HEK293T (cell line): Measurements from ENCODE around the gene TOR2A.

Source experiments
- CTCF ChIA-PET: fragments of 350-600 bp; formaldehyde crosslinking; extraction: SDS; loops from one replicate; lab custom pipeline; 2021; ENCODE audit warnings: antibody characterized with exemption, inconsistent platforms; lab: Yijun Ruan, JAX
- POLR2A ChIA-PET: fragments of 350-600 bp; formaldehyde crosslinking; extraction: SDS; loops from one replicate; lab custom pipeline; 2020; ENCODE audit warnings: antibody characterized with exemption, inconsistent platforms; lab: Yijun Ruan, JAX
- DNase-seq: peaks from one replicate; pipeline ENCODE4 v3.0.0; 2012; ENCODE audit warnings: mixed read lengths; ENCODE audit errors: extremely low spot score
- ARNT ChIP-seq: fragments of 450-650 bp; IDR thresholded peaks from 2 replicates; pipeline ENCODE4 v1.6.1; 2017; ENCODE audit warnings: mild to moderate bottlenecking
- BHLHE40 ChIP-seq: fragments of 450-650 bp; IDR thresholded peaks from 2 replicates; pipeline ENCODE4 v1.6.1; 2016; ENCODE audit warnings: mild to moderate bottlenecking, moderate library complexity, borderline replicate concordance
- CTBP1 ChIP-seq: fragments of 450-650 bp; IDR thresholded peaks from 2 replicates; pipeline ENCODE4 v1.6.1; 2016; ENCODE audit warnings: borderline replicate concordance
- ELF4 ChIP-seq: fragments of 450-650 bp; IDR thresholded peaks from 2 replicates; pipeline ENCODE4 v1.6.1; 2017; ENCODE audit warnings: antibody characterized with exemption
- FOXA1 ChIP-seq: fragments of 450-650 bp; IDR thresholded peaks from 2 replicates; pipeline ENCODE4 v1.6.1; 2016; ENCODE audit warnings: mild to moderate bottlenecking
- FOXK2 ChIP-seq: fragments of 450-650 bp; IDR thresholded peaks from 2 replicates; pipeline ENCODE4 v1.6.1; 2016; ENCODE audit warnings: mild to moderate bottlenecking
- FOXM1 ChIP-seq: fragments of 450-650 bp; IDR thresholded peaks from 2 replicates; pipeline ENCODE4 v1.6.1; 2017; ENCODE audit warnings: mild to moderate bottlenecking, borderline replicate concordance
- HDGF ChIP-seq: fragments of 450-650 bp; IDR thresholded peaks from 2 replicates; pipeline ENCODE4 v1.6.1; 2017; ENCODE audit warnings: antibody characterized with exemption, borderline replicate concordance
- L3MBTL2 ChIP-seq: fragments of 450-650 bp; conservative IDR thresholded peaks from 2 replicates; pipeline ENCODE4 v1.6.1; 2016; ENCODE audit warnings: mild to moderate bottlenecking
- LEF1 ChIP-seq: fragments of 450-650 bp; IDR thresholded peaks from 2 replicates; pipeline ENCODE4 v1.6.1; 2017; ENCODE audit warnings: mild to moderate bottlenecking, borderline replicate concordance
- NFRKB ChIP-seq: fragments of 450-650 bp; IDR thresholded peaks from 2 replicates; pipeline ENCODE4 v1.6.1; 2016; ENCODE audit warnings: mild to moderate bottlenecking, moderate library complexity
- PKNOX1 ChIP-seq: fragments of 450-650 bp; IDR thresholded peaks from 2 replicates; pipeline ENCODE4 v1.6.1; 2016
- SP1 ChIP-seq: fragments of 450-650 bp; IDR thresholded peaks from 2 replicates; pipeline ENCODE4 v1.6.1; 2017
- SUZ12 ChIP-seq: fragments of 450-650 bp; IDR thresholded peaks from 2 replicates; pipeline ENCODE4 v1.6.1; 2016; ENCODE audit warnings: mild to moderate bottlenecking
- TARDBP ChIP-seq: fragments of 450-650 bp; IDR thresholded peaks from 2 replicates; pipeline ENCODE4 v1.6.1; 2016
- ZNF384 ChIP-seq: fragments of 450-650 bp; IDR thresholded peaks from 2 replicates; pipeline ENCODE4 v1.6.1; 2016

Gene TOR2A

GRCh38 chr9:127693143-127693542 is 42.0 kb downstream of the TOR2A start:
- TF ChIP-seq CTBP1 = no peak
- no peak for TF ChIP-seq BHLHE40
- TF ChIP-seq ELF4 = no peak
- TF ChIP-seq HDGF = no peak
- no peak for TF ChIP-seq SUZ12
- TF ChIP-seq PKNOX1 = no peak
- TF ChIP-seq ARNT = no peak
- no peak for TF ChIP-seq FOXK2
- TF ChIP-seq NFRKB = no peak
- TF ChIP-seq FOXM1 = no peak
- TF ChIP-seq SP1 = no peak
- TF ChIP-seq LEF1 = no peak
- TF ChIP-seq L3MBTL2 = no peak
- no peak for TF ChIP-seq FOXA1
- no peak for TF ChIP-seq TARDBP
- TF ChIP-seq ZNF384 = no peak
- ChIA-PET CTCF (no interaction called here), POLR2A (no interaction called here)
- DNase-seq = no peak

- TF ChIP-seq CTBP1 = no peak
- ChIA-PET POLR2A (interaction anchor here (0.7 kb wide), 1 partner anchor 22 kb away, joined by 3 read pairs; no protein-coding TSS in a partner anchor), CTCF (interaction anchor here (1.0 kb wide), 1 partner anchor 368 kb away, joined by 3 read pairs; no protein-coding TSS in a partner anchor)
- no peak for DNase-seq
These were observed 43.0 kb downstream of the TOR2A start for GRCh38 chr9:127692071-127692470.

- CTCF ChIA-PET = no interaction called here
- DNase-seq = no peak
- TF ChIP-seq FOXK2 (no peak), NFRKB (no peak), SP1 (no peak), BHLHE40 (no peak), CTBP1 (no peak), ELF4 (no peak), LEF1 (no peak), FOXM1 (no peak)
- POLR2A ChIA-PET = no interaction called here
These were observed 44.4 kb downstream of the TOR2A start for GRCh38 chr9:127690735-127691134.

GRCh38 chr9:127689329-127690000 is 45.6 kb downstream of the TOR2A start:
- TF ChIP-seq FOXK2 (no peak), HDGF (no peak), FOXA1 (no peak), LEF1 (no peak), ARNT (no peak), ZNF384 (no peak), FOXM1 (no peak), NFRKB (no peak), CTBP1 (no peak)
- ChIA-PET POLR2A (no interaction called here), CTCF (no interaction called here)
- DNase-seq = no peak

- CTCF ChIA-PET = interaction anchor here (0.6 kb wide), 1 partner anchor 48 kb away, joined by 6 read pairs; no protein-coding TSS in a partner anchor
- POLR2A ChIA-PET = no interaction called here
- TF ChIP-seq FOXK2 = no peak
- no peak for TF ChIP-seq FOXA1
- no peak for DNase-seq
These were observed 48.4 kb downstream of the TOR2A start for GRCh38 chr9:127686461-127687393.

- CTCF ChIA-PET = no interaction called here
- POLR2A ChIA-PET = no interaction called here
- TF ChIP-seq FOXA1 = no peak
- TF ChIP-seq LEF1 = no peak
- no peak for TF ChIP-seq FOXK2
- TF ChIP-seq HDGF = no peak
- no peak for DNase-seq
These were observed 50.5 kb downstream of the TOR2A start for GRCh38 chr9:127684576-127684975.

- CTCF ChIA-PET = no interaction called here
- TF ChIP-seq L3MBTL2 (no peak), CTBP1 (no peak), ARNT (no peak), PKNOX1 (no peak), FOXM1 (no peak), FOXK2 (no peak), LEF1 (no peak), NFRKB (no peak), FOXA1 (no peak), ZNF384 (no peak), ELF4 (no peak), HDGF (no peak), TARDBP (no peak), SUZ12 (no peak), SP1 (no peak), BHLHE40 (no peak)
These were observed 51.4 kb downstream of the TOR2A start for GRCh38 chr9:127683723-127684122.

More at GRCh38 chr9:127683723-127684122, 51.4 kb downstream of the TOR2A start:
- POLR2A ChIA-PET = interaction anchor here (0.8 to 1.0 kb wide), 2 partner anchors 21 to 76 kb away, joined by 3 read pairs; no protein-coding TSS in a partner anchor
- DNase-seq = no peak
